GM12878 (cell line): ENCODE results near the gene PCDH1. TPM values are rescaled to one million over a fixed set of nuclear protein-coding genes. Genes with fewer than 3 reads are reported as not detected.

ENCODE experiments used
- ATAC-seq: fragments of 200-7000 bp; cut with Tn5 transposase; 3 replicates; pipeline ENCODE4 v1.9.1; 2020; ENCODE audit warnings: mild to moderate bottlenecking, moderate library complexity
- BruUV-seq: library from RNA; stranded (reverse); fragments of 400-500 nt; replicated peaks from 2 replicates; lab custom pipeline; 2021; lab: Mats Ljungman, UMichigan
- CTCF ChIA-PET: fragments of 300-600 bp; sonication (Branson Sonifier 250); formaldehyde crosslinking; extraction: SDS; loops from one replicate; lab custom pipeline; 2021; ENCODE audit warnings: inconsistent platforms; lab: Yijun Ruan, JAX
- POLR2A ChIA-PET: fragments of 350-600 bp; formaldehyde crosslinking; extraction: SDS; loops from one replicate; lab custom pipeline; 2021; ENCODE audit warnings: inconsistent platforms; lab: Charles Lee
- RAD21 ChIA-PET: fragments of 300-600 bp; sonication (Branson Sonifier 250); formaldehyde crosslinking; loops from one replicate; lab custom pipeline; 2023; ENCODE audit warnings: antibody characterized with exemption; ENCODE audit not compliant: unreplicated experiment; lab: Charles Lee
- SMC1A ChIA-PET: fragments of 300-600 bp; sonication (Branson Sonifier 250); formaldehyde crosslinking; loops from one replicate; lab custom pipeline; 2023; ENCODE audit not compliant: unreplicated experiment, uncharacterized antibody; lab: Charles Lee
- DNase-seq: peaks from one replicate; pipeline ENCODE4 v3.0.0-alpha.2; 2011; ENCODE audit warnings: low read depth, low spot score
- FAIRE-seq: peaks from 3 replicates; lab custom pipeline; 2011; peaks lifted over from hg19 to GRCh38; lab: Jason Lieb, UNC
- H2AFZ ChIP-seq: 2 replicates; pipeline ENCODE4 v1.6.0; 2011; ENCODE audit warnings: low read depth, low read length, control low read depth; ENCODE audit not compliant: control insufficient read depth
- H3K27ac ChIP-seq: 2 replicates; pipeline ENCODE4 v1.5.1; 2011; ENCODE audit warnings: control low read depth; ENCODE audit not compliant: control insufficient read depth, insufficient read depth
- H3K27me3 ChIP-seq, 2 experiments: replicated peaks in 1 of 2; 2 replicates each; pipeline versions ENCODE4 v1.6.0 to v1.6.1; 2011; ENCODE audit warnings: low read length in 1 of 2; ENCODE audit not compliant: control insufficient read depth in 2 of 2, insufficient read depth in 2 of 2
- H3K36me3 ChIP-seq, 2 experiments: 2 replicates each; pipeline ENCODE4 v1.5.1; 2011; ENCODE audit warnings: low read length in 1 of 2; ENCODE audit not compliant: control insufficient read depth in 2 of 2, insufficient read depth in 2 of 2
- H3K4me1 ChIP-seq: 2 replicates; pipeline ENCODE4 v1.6.1; 2011; ENCODE audit warnings: mild to moderate bottlenecking, low read length, moderate library complexity, mixed read lengths; ENCODE audit not compliant: control insufficient read depth, insufficient read depth
- H3K4me2 ChIP-seq: 2 replicates; pipeline ENCODE4 v1.6.0; 2011; ENCODE audit warnings: control low read depth; ENCODE audit not compliant: control insufficient read depth, insufficient read depth
- H3K4me3 ChIP-seq: fragments of 200-600 bp; sonication (generic); 2 replicates; pipeline ENCODE4 v1.5.1; 2016
- H3K79me2 ChIP-seq: 2 replicates; pipeline ENCODE4 v1.6.0; 2011; ENCODE audit warnings: low read length; ENCODE audit not compliant: control insufficient read depth, insufficient read depth
- H3K9ac ChIP-seq: 2 replicates; pipeline ENCODE4 v1.8.0; 2011; ENCODE audit warnings: low read length, control low read depth, mixed read lengths; ENCODE audit not compliant: control insufficient read depth, insufficient read depth
- H3K9me3 ChIP-seq: replicated peaks from 3 replicates; pipeline ENCODE4 v1.5.1; 2011; ENCODE audit warnings: mild to moderate bottlenecking, low read length; ENCODE audit not compliant: control insufficient read depth, insufficient read depth
- H4K20me1 ChIP-seq: 2 replicates; pipeline ENCODE4 v1.6.0; 2011; ENCODE audit not compliant: control insufficient read depth, insufficient read depth
- BCLAF1 ChIP-seq: fragments of 450-650 bp; IDR thresholded peaks from 2 replicates; pipeline ENCODE4 v1.6.1; 2017; ENCODE audit warnings: antibody characterized with exemption, mild to moderate bottlenecking, moderate library complexity
- CEBPB ChIP-seq, 2 experiments: fragments of 150-350 bp in 1 of 2; IDR thresholded peaks; 2 replicates each; pipeline ENCODE4 v1.6.1; 2012 to 2014; ENCODE audit warnings: low read depth in 2 of 2, low read length in 2 of 2, borderline replicate concordance in 1 of 2, inconsistent platforms in 1 of 2
- RAD51 ChIP-seq: fragments of 450-650 bp; IDR thresholded peaks from 2 replicates; pipeline ENCODE4 v1.6.1; 2016; ENCODE audit warnings: moderate library complexity, mild to moderate bottlenecking, inconsistent platforms
- STAT3 ChIP-seq: IDR thresholded peaks from 2 replicates; pipeline ENCODE4 v1.6.1; 2011; ENCODE audit warnings: low read depth, low read length, improper control_type of control experiment
- TCF7 ChIP-seq: IDR thresholded peaks from 2 replicates; pipeline ENCODE4 v1.6.1; 2014; ENCODE audit warnings: antibody characterized with exemption, borderline replicate concordance
- ZNF274 ChIP-seq: IDR thresholded peaks from one replicate; pipeline ENCODE4 v1.8.0; 2011; ENCODE audit not compliant: insufficient read length, insufficient read depth
- WGBS: methylation state at CpG from one replicate; pipeline ENCODE4 v1.1.6; 2016; ENCODE audit warnings: low lambda C conversion rate; ENCODE audit not compliant: insufficient replicate concordance, insufficient coverage; ENCODE audit errors: missing lambda C conversion rate; 5-methylcytosine and 5-hydroxymethylcytosine counted together
- in situ Hi-C: fragments of 300-500 bp; cut with MboI; formaldehyde crosslinking; loops from 9 replicates; pipeline ENCODE4 v1.14.3; 2018; ENCODE audit warnings: mixed read lengths
- intact Hi-C: fragments of 100-400 bp; cut with micrococcal nuclease; formaldehyde crosslinking; loops from one replicate; pipeline ENCODE4 v1.14.2; 2022; ENCODE audit not compliant: unreplicated experiment
- polyA plus RNA-seq, 11 experiments: library from polyadenylated mRNA; depleted of rRNA in 4 of 11; unstranded in 6 of 11; stranded (reverse) in 5 of 11; fragments of >200 nt; fragmentation: Nextera tagmentation in 4 of 11; fragmentation: Illumina TruSeq in 1 of 11; extraction: Ambion mirVana in 4 of 11; extraction: Trizol in 1 of 11; gene quantifications; 1 replicate in 1 of 11; 2 replicates in 10 of 11; pipeline versions ENCODE4 v1.2.1 to v1.2.3, GENCODE V29; 2011 to 2016; ENCODE audit warnings: inconsistent platforms in 2 of 11, missing spikeins in 2 of 11, low read depth in 1 of 11
- total RNA-seq, 4 experiments: library from RNA; depleted of rRNA in 3 of 4; stranded (reverse); fragments of >200 nt in 3 of 4; fragmentation: Illumina TruSeq in 1 of 4; extraction: Trizol in 1 of 4; gene quantifications; 2 replicates each; pipeline versions ENCODE4 v1.2.1 to v1.2.3, GENCODE V29; 2013 to 2021
- TF ChIP-seq, protein P1 (sequence below): fragments of 450-650 bp; IDR thresholded peaks from 2 replicates; pipeline ENCODE4 v1.6.1; 2018; ENCODE audit warnings: mild to moderate bottlenecking, low read depth, moderate library complexity; ENCODE audit not compliant: partially characterized antibody

PCDH1 gene
- total and polyA plus RNA-seq, 10 of the 15 experiments (the other 5 are each of a cell fraction or from before 2014, with no cell fraction given): 0.07 to 0.36 (median 0.16) TPM; not detected in 7

GRCh38 chr5:141913560-141914198 lies 35.5 kb upstream of the PCDH1 start:
- Histone ChIP-seq H3K27me3 (peaks cover 0 to 4% of the 10 kb centered on the region in 2 experiments; a peak in 1 of 4 replicates), H3K4me1 (peaks cover 23% of the 10 kb centered on the region), H3K36me3 (no peaks in the 10 kb centered on the region), H3K9ac (no peak overlapping the region), H3K79me2 (no peaks in the 10 kb centered on the region), H2AFZ (peak overlapping the region; percentile 26; the same call in 1 of the 2 replicates), H4K20me1 (no peaks in the 10 kb centered on the region), H3K9me3 (no peaks in the 10 kb centered on the region; the same call in 2 of the 3 replicates), H3K27ac (no peak overlapping the region)
- WGBS: 36% methylated on average over 16 of the region's 16 CpGs
- 0 out of 3 replicates have a peak, but pooled peaks have one; percentile 24 for ATAC-seq
- ChIA-PET CTCF (interaction anchor here (0.6 to 2.5 kb wide), 6 partner anchors 10 to 222 kb away, joined by 3 to 12 read pairs (median 5); partner anchors contain the start of genes DELE1 and RNF14), RAD21 (interaction anchor here (0.6 to 1.6 kb wide), 3 partner anchors 47 to 229 kb away, joined by 3 to 4 read pairs (median 3); no protein-coding TSS in a partner anchor), POLR2A (no interaction called here), SMC1A (interaction anchor here (0.6 to 1.4 kb wide), 2 partner anchors 10 to 21 kb away, joined by 3 read pairs; partner anchors contain the start of gene DELE1)
- no peak for FAIRE-seq
- intact Hi-C loops: no loop called here
- in situ Hi-C loops: no loop called here
- BruUV-seq: no TSS peak
- DNase-seq: no peak
- no peak for TF ChIP-seq RAD51
- TF ChIP-seq, all 136 proteins: peak for 0
- Histone ChIP-seq H3K4me3 (0 out of 2 replicates have a peak overlapping the region, but pooled peaks have one; percentile 23), H3K4me2 (peak overlapping the region; percentile 45)

- H3K9ac ChIP-seq: no peak overlapping the region
- FAIRE-seq: no peak
- H3K4me3 ChIP-seq: no peak overlapping the region
- ChIA-PET RAD21 (no interaction called here), SMC1A (no interaction called here), CTCF (no interaction called here), POLR2A (no interaction called here)
- no TSS peak for BruUV-seq
- 9% methylated on average over 2 of the region's 2 CpGs for WGBS
- DNase-seq: no peak
- H3K79me2 ChIP-seq: no peaks in the 10 kb centered on the region
- ATAC-seq: no peak
- intact Hi-C loops (no loop called here), in situ Hi-C loops (no loop called here)
- no peaks in the 10 kb centered on the region for H3K36me3 ChIP-seq
- no peaks in the 10 kb centered on the region; the same call in 2 of the 3 replicates for H3K9me3 ChIP-seq
- H3K4me2 ChIP-seq: no peak overlapping the region
- peaks cover 0 to 4% of the 10 kb centered on the region in 2 experiments; a peak in 2 of 4 replicates for H3K27me3 ChIP-seq
- no peak overlapping the region for H3K27ac ChIP-seq
- H3K4me1 ChIP-seq: peaks cover 10% of the 10 kb centered on the region
- no peaks in the 10 kb centered on the region for H4K20me1 ChIP-seq
- H2AFZ ChIP-seq: no peak overlapping the region
- TF ChIP-seq CEBPB (IDR thresholded peaks at IDR 0.05; ENCODE audit: borderline replicate concordance in 1 of 2, low read depth in 2 of 2, low read length in 2 of 2) (no peak), ZNF274 (no peak), STAT3 (no peak), RAD51 (no peak), BCLAF1 (no peak), TCF7 (no peak)
- TF ChIP-seq, protein P1, sequence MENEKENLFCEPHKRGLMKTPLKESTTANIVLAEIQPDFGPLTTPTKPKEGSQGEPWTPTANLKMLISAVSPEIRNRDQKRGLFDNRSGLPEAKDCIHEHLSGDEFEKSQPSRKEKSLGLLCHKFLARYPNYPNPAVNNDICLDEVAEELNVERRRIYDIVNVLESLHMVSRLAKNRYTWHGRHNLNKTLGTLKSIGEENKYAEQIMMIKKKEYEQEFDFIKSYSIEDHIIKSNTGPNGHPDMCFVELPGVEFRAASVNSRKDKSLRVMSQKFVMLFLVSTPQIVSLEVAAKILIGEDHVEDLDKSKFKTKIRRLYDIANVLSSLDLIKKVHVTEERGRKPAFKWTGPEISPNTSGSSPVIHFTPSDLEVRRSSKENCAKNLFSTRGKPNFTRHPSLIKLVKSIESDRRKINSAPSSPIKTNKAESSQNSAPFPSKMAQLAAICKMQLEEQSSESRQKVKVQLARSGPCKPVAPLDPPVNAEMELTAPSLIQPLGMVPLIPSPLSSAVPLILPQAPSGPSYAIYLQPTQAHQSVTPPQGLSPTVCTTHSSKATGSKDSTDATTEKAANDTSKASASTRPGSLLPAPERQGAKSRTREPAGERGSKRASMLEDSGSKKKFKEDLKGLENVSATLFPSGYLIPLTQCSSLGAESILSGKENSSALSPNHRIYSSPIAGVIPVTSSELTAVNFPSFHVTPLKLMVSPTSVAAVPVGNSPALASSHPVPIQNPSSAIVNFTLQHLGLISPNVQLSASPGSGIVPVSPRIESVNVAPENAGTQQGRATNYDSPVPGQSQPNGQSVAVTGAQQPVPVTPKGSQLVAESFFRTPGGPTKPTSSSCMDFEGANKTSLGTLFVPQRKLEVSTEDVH: no peak
These were observed 32.1 kb upstream of the PCDH1 start for GRCh38 chr5:141910271-141910673.
